ENCODE data around the gene HSD3B1. TPM values are rescaled to one million over a fixed set of nuclear protein-coding genes. Genes with fewer than 3 reads are reported as not detected.
"Not testable (repeated sequence)": the region's sequence is repeated elsewhere in the genome, so short reads cannot be mapped to it uniquely, and the experiment has no call there.

The HSD3B1 gene
- total RNA-seq, 2 donors from 2014 or later, result 0.70 to 0.92 TPM

- intact Hi-C loops (cut with DNase I, micrococcal nuclease), result no loop called here
- DNase-seq, result no peak
These were observed 40.8 kb downstream of the HSD3B1 start for GRCh38 chr1:119547805-119548204.

GRCh38 chr1:119549719-119550132 is 42.7 kb downstream of the HSD3B1 start:
- intact Hi-C loops (cut with DNase I, micrococcal nuclease), result no loop called here
- DNase-seq (peak in 1 of 2 donors; percentile 39), ATAC-seq (peak; percentile 86)

More at GRCh38 chr1:119547805-119548204, 40.8 kb downstream of the HSD3B1 start:
- ATAC-seq, result no peak

GRCh38 chr1:119550381-119550780 is 43.4 kb downstream of the HSD3B1 start:
- intact Hi-C loops (cut with DNase I, micrococcal nuclease), result no loop called here
- no peak for DNase-seq
- ATAC-seq, result no peak

- ATAC-seq, result no peak
- no peak for DNase-seq
- intact Hi-C loops (cut with DNase I, micrococcal nuclease), result no loop called here
These were observed 44.2 kb downstream of the HSD3B1 start for GRCh38 chr1:119551218-119551617.

GRCh38 chr1:119552656-119553055 is 45.6 kb downstream of the HSD3B1 start:
- intact Hi-C loops (cut with DNase I, micrococcal nuclease); DNase-seq: not testable (repeated sequence)
- ATAC-seq, result peak; percentile 70

- intact Hi-C loops (cut with DNase I, micrococcal nuclease); DNase-seq; ATAC-seq: not testable (repeated sequence)
These were observed 46.5 kb downstream of the HSD3B1 start for GRCh38 chr1:119553302-119554071.

GRCh38 chr1:119554183-119554582 is 47.2 kb downstream of the HSD3B1 start:
- ATAC-seq (peak; percentile 67), DNase-seq (peak in 1 of 2 donors; percentile 22)
- intact Hi-C loops (cut with DNase I, micrococcal nuclease), result no loop called here

GRCh38 chr1:119556423-119556822 is 49.4 kb downstream of the HSD3B1 start:
- DNase-seq (no peak), ATAC-seq (no peak)
- intact Hi-C loops (cut with DNase I, micrococcal nuclease), result no loop called here

- DNase-seq; ATAC-seq; intact Hi-C loops (cut with DNase I, micrococcal nuclease): not testable (repeated sequence)
These were observed 53.4 kb downstream of the HSD3B1 start for GRCh38 chr1:119560402-119560801.

GRCh38 chr1:119564548-119564947 is 57.5 kb downstream of the HSD3B1 start:
- intact Hi-C loops (cut with DNase I, micrococcal nuclease), result no loop called here
- no peak for DNase-seq
- ATAC-seq, result no peak

Other genes starting within 250 kb of the HSD3B1 start
- not detected for gene HAO2, start 138.4 kb upstream of the HSD3B1 start, total RNA-seq
- 10 to 100 TPM in 1 of 2 donors, 1 to 10 TPM in 1; 3.2 to 16.6 TPM for gene HSD3B2, start 92.1 kb upstream of the HSD3B1 start, total RNA-seq
- 1 to 10 TPM; 2.0 to 3.1 TPM for gene ZNF697, start 141.1 kb downstream of the HSD3B1 start, total RNA-seq
- gene PHGDH, start 204.7 kb downstream of the HSD3B1 start, total RNA-seq, result 1 to 10 TPM; 4.6 to 8.6 TPM